ENCODE results near the gene FRMD5.

- TF ChIP-seq CTCF (IDR thresholded peaks at IDR 0.05; ENCODE audit: low read length) (no peak), EZH2phosphoT487 (IDR thresholded peaks at IDR 0.05; ENCODE audit: low read length) (no peak)
Measured at GRCh38 chr15:43919540-43920253, 275.4 kb downstream of the FRMD5 start.

Data from MM.1S (cell line).